SK-N-SH treated with all-trans-retinoic acid at 6 μM for 48 hours (cell line): ENCODE results near the gene CPA1.

Experiments
- ATAC-seq: fragments of 200-7000 bp; cut with Tn5 transposase; 3 replicates; pipeline ENCODE4 v1.9.1; 2020; ENCODE audit warnings: mild to moderate bottlenecking, moderate library complexity
- BACH2 ChIP-seq: fragments of 250-450 bp; sonication (Bioruptor Pico); IDR thresholded peaks from 2 replicates; pipeline ENCODE4 v1.9.0; 2021; ENCODE audit warnings: mild to moderate bottlenecking, borderline replicate concordance
- ESRRG ChIP-seq: fragments of 250-450 bp; sonication (Bioruptor Pico); IDR thresholded peaks from 2 replicates; pipeline ENCODE4 v1.6.1; 2021; ENCODE audit warnings: mild to moderate bottlenecking
- GLIS3 ChIP-seq: fragments of 250-450 bp; sonication (Bioruptor Pico); IDR thresholded peaks from 2 replicates; pipeline ENCODE4 v1.5.0; 2020; ENCODE audit warnings: mild to moderate bottlenecking, moderate library complexity
- ISL1 ChIP-seq: fragments of 250-450 bp; sonication (Bioruptor Pico); IDR thresholded peaks from 2 replicates; pipeline ENCODE4 v2.1.2; 2022; ENCODE audit warnings: mild to moderate bottlenecking, moderate library complexity
- PPARA ChIP-seq: fragments of 250-450 bp; sonication (Bioruptor Pico); IDR thresholded peaks from 2 replicates; pipeline ENCODE4 v1.5.0; 2020; ENCODE audit warnings: mild to moderate bottlenecking, borderline replicate concordance
- RARB ChIP-seq: fragments of 250-450 bp; sonication (Bioruptor Pico); IDR thresholded peaks from 2 replicates; pipeline ENCODE4 v1.8.0; 2021; ENCODE audit warnings: mild to moderate bottlenecking, moderate library complexity
- SNAI2 ChIP-seq: fragments of 250-450 bp; sonication (Bioruptor Pico); IDR thresholded peaks from 2 replicates; pipeline ENCODE4 v1.5.0; 2020; ENCODE audit warnings: mild to moderate bottlenecking, moderate library complexity
- TCF4 ChIP-seq: fragments of 250-450 bp; sonication (Bioruptor Pico); IDR thresholded peaks from 2 replicates; pipeline ENCODE4 v1.8.0; 2021; ENCODE audit warnings: mild to moderate bottlenecking, moderate library complexity, borderline replicate concordance
- TOX ChIP-seq: fragments of 250-450 bp; sonication (Bioruptor Pico); IDR thresholded peaks from 2 replicates; pipeline ENCODE4 v1.8.0; 2021; ENCODE audit warnings: mild to moderate bottlenecking, moderate library complexity, borderline replicate concordance
- ZC3H10 ChIP-seq: fragments of 250-450 bp; sonication (Bioruptor Pico); IDR thresholded peaks from 2 replicates; pipeline ENCODE4 v1.5.1; 2021; ENCODE audit warnings: mild to moderate bottlenecking, moderate library complexity
- ZFP3 ChIP-seq: fragments of 250-450 bp; sonication (Bioruptor Pico); IDR thresholded peaks from 2 replicates; pipeline ENCODE4 v1.5.0; 2020; ENCODE audit warnings: mild to moderate bottlenecking, moderate library complexity
- ZFP30 ChIP-seq: fragments of 450-650 bp; formaldehyde crosslinking; IDR thresholded peaks from 2 replicates; pipeline ENCODE4 v1.5.0; 2022; ENCODE audit warnings: mild to moderate bottlenecking, moderate library complexity
- ZNF565 ChIP-seq: fragments of 450-650 bp; formaldehyde crosslinking; conservative IDR thresholded peaks from 2 replicates; pipeline ENCODE4 v1.5.0; 2020; ENCODE audit warnings: low read depth, mild to moderate bottlenecking, moderate library complexity
- ZNF70 ChIP-seq: fragments of 450-650 bp; formaldehyde crosslinking; IDR thresholded peaks from 2 replicates; pipeline ENCODE4 v1.5.0; 2020; ENCODE audit warnings: mild to moderate bottlenecking, moderate library complexity
- ZNF8 ChIP-seq: fragments of 450-650 bp; formaldehyde crosslinking; IDR thresholded peaks from 2 replicates; pipeline ENCODE4 v1.5.0; 2020; ENCODE audit warnings: mild to moderate bottlenecking, moderate library complexity
- TF ChIP-seq, protein P1 (sequence below): fragments of 250-450 bp; sonication (Bioruptor Pico); IDR thresholded peaks from 2 replicates; pipeline ENCODE4 v1.8.0; 2020; ENCODE audit warnings: mild to moderate bottlenecking, moderate library complexity, borderline replicate concordance
- TF ChIP-seq, protein P2 (sequence below): fragments of 250-450 bp; sonication (Bioruptor Pico); IDR thresholded peaks from 2 replicates; pipeline ENCODE4 v1.5.0; 2020; ENCODE audit warnings: mild to moderate bottlenecking, moderate library complexity
- TF ChIP-seq, protein P3 (sequence below): fragments of 250-450 bp; sonication (Bioruptor Pico); IDR thresholded peaks from 2 replicates; pipeline ENCODE4 v1.5.1; 2020; ENCODE audit warnings: low read depth, mild to moderate bottlenecking, moderate library complexity
- TF ChIP-seq, protein P4 (sequence below): fragments of 250-450 bp; sonication (Bioruptor Pico); IDR thresholded peaks from 2 replicates; pipeline ENCODE4 v1.8.0; 2021; ENCODE audit warnings: low read depth, mild to moderate bottlenecking, moderate library complexity, borderline replicate concordance

Gene CPA1

DNA sequence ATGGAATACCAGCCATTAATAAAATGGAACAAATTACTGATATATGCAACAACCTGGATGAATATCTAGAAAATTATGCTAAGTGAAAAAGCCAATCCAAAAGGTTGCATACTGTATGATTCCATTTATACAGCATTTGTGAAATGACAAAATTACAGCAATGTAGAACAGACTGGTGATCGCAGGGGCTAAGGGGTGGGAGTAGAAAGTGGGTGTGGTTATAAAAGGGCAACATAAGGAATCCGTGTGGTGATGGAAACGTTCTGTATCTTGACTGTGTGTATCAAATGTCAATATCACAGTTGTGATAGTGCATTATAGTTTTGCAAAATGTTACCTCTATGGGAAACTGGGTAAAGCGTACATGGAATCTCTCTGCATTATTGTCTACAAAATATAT is 45.5 kb downstream of the CPA1 start:
- no peak for ATAC-seq
- TF ChIP-seq TCF4, result no peak

DNA sequence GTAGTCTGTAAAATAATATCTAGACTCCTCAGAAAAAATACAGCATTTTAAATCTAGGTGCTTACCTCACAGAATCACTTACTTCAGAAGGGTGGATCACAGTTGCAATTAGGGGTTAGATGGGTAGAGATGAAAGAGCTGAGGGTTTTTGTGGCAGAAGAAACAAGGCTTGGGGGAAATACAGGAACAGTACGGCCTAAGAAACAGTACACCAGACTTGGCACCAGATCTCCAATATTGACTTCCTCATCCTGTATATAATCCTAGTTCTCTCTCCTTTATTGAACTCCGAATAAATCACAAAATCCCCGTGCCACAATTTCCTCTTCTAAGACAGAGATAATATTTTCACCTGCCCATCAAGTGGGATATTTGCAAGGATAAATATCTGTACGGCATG is 46.3 kb downstream of the CPA1 start:
- TF ChIP-seq, protein P1, sequence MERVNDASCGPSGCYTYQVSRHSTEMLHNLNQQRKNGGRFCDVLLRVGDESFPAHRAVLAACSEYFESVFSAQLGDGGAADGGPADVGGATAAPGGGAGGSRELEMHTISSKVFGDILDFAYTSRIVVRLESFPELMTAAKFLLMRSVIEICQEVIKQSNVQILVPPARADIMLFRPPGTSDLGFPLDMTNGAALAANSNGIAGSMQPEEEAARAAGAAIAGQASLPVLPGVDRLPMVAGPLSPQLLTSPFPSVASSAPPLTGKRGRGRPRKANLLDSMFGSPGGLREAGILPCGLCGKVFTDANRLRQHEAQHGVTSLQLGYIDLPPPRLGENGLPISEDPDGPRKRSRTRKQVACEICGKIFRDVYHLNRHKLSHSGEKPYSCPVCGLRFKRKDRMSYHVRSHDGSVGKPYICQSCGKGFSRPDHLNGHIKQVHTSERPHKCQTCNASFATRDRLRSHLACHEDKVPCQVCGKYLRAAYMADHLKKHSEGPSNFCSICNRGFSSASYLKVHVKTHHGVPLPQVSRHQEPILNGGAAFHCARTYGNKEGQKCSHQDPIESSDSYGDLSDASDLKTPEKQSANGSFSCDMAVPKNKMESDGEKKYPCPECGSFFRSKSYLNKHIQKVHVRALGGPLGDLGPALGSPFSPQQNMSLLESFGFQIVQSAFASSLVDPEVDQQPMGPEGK (CRISPR knock-in tag), result no peak
- TF ChIP-seq ZC3H10 (no peak), GLIS3 (no peak), SNAI2 (CRISPR knock-in tag) (no peak), ZNF8 (CRISPR knock-in tag) (no peak), ZNF70 (no peak), BACH2 (CRISPR knock-in tag) (no peak), ISL1 (no peak), ZFP30 (CRISPR knock-in tag) (no peak), ZNF565 (no peak), PPARA (no peak), ZFP3 (CRISPR knock-in tag) (no peak), TOX (CRISPR knock-in tag) (no peak), RARB (CRISPR knock-in tag) (no peak), ESRRG (CRISPR knock-in tag) (no peak)
- TF ChIP-seq, protein P2, sequence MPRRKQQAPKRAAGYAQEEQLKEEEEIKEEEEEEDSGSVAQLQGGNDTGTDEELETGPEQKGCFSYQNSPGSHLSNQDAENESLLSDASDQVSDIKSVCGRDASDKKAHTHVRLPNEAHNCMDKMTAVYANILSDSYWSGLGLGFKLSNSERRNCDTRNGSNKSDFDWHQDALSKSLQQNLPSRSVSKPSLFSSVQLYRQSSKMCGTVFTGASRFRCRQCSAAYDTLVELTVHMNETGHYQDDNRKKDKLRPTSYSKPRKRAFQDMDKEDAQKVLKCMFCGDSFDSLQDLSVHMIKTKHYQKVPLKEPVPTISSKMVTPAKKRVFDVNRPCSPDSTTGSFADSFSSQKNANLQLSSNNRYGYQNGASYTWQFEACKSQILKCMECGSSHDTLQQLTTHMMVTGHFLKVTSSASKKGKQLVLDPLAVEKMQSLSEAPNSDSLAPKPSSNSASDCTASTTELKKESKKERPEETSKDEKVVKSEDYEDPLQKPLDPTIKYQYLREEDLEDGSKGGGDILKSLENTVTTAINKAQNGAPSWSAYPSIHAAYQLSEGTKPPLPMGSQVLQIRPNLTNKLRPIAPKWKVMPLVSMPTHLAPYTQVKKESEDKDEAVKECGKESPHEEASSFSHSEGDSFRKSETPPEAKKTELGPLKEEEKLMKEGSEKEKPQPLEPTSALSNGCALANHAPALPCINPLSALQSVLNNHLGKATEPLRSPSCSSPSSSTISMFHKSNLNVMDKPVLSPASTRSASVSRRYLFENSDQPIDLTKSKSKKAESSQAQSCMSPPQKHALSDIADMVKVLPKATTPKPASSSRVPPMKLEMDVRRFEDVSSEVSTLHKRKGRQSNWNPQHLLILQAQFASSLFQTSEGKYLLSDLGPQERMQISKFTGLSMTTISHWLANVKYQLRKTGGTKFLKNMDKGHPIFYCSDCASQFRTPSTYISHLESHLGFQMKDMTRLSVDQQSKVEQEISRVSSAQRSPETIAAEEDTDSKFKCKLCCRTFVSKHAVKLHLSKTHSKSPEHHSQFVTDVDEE (CRISPR knock-in tag), result no peak
- TF ChIP-seq, protein P3, sequence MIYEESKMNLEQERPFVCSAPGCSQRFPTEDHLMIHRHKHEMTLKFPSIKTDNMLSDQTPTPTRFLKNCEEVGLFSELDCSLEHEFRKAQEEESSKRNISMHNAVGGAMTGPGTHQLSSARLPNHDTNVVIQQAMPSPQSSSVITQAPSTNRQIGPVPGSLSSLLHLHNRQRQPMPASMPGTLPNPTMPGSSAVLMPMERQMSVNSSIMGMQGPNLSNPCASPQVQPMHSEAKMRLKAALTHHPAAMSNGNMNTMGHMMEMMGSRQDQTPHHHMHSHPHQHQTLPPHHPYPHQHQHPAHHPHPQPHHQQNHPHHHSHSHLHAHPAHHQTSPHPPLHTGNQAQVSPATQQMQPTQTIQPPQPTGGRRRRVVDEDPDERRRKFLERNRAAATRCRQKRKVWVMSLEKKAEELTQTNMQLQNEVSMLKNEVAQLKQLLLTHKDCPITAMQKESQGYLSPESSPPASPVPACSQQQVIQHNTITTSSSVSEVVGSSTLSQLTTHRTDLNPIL (CRISPR knock-in tag), result no peak
- TF ChIP-seq, protein P4, sequence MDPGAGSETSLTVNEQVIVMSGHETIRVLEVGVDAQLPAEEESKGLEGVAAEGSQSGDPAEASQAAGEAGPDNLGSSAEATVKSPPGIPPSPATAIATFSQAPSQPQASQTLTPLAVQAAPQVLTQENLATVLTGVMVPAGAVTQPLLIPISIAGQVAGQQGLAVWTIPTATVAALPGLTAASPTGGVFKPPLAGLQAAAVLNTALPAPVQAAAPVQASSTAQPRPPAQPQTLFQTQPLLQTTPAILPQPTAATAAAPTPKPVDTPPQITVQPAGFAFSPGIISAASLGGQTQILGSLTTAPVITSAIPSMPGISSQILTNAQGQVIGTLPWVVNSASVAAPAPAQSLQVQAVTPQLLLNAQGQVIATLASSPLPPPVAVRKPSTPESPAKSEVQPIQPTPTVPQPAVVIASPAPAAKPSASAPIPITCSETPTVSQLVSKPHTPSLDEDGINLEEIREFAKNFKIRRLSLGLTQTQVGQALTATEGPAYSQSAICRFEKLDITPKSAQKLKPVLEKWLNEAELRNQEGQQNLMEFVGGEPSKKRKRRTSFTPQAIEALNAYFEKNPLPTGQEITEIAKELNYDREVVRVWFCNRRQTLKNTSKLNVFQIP (CRISPR knock-in tag), result no peak
- TF ChIP-seq, all 23 proteins: peak for 0
- no peak for ATAC-seq

DNA sequence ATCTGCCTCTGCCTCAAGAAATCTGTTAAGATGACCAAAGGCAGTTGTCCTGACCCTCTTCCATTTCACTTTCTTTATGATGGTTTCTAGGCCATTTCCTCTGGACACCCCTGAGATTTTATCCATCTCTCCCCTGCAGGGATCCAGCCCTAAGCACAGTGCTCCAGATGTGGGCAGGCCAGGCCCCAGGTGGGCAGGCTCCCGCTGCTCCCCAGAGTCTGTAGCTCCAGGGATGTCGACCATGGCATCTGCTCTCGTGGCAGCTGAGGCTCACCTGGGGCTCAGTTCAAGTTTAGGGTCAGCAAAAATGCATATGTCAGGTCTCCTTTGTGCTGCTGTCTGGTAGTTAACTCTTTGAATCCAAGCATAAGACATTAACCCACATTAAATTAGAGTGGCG is 48.7 kb downstream of the CPA1 start:
- no peak for ATAC-seq
- TF ChIP-seq, protein P2 (CRISPR knock-in tag), result no peak
- TF ChIP-seq, protein P3 (CRISPR knock-in tag), result no peak
- TF ChIP-seq GLIS3 (no peak), SNAI2 (CRISPR knock-in tag) (no peak), ESRRG (CRISPR knock-in tag) (no peak)
- TF ChIP-seq, all 23 proteins: peak for 0
